Gastroesophageal sphincter (tissue), 4 donors: ENCODE results near the gene UNC13B. TPM values are rescaled to one million over a fixed set of nuclear protein-coding genes. Genes with fewer than 3 reads are reported as not detected.

Experiments used
- ATAC-seq: fragments of 150-250 bp; one replicate; pipeline ENCODE4 v1.9.1; 2016; ENCODE audit warnings: mild to moderate bottlenecking, moderate library complexity
- H3K27ac ChIP-seq, 4 donors: fragments of 200-600 bp; sonication (generic) in 3 of 4; 1 replicate in 3 of 4; 2 replicates in 1 of 4; pipeline ENCODE4 v1.5.1; 2016 to 2019
- H3K27me3 ChIP-seq: fragments of 200-600 bp; sonication (generic); one replicate; pipeline ENCODE4 v1.5.1; 2019
- H3K36me3 ChIP-seq, 2 donors: fragments of 200-600 bp; sonication (generic); one replicate each; pipeline ENCODE4 v1.5.1; 2019; ENCODE audit warnings: control low read depth in 1 of 2
- H3K4me1 ChIP-seq, 3 donors: fragments of 200-600 bp; sonication (generic); 1 replicate in 2 of 3; 2 replicates in 1 of 3; pipeline ENCODE4 v1.5.1; 2016 to 2019; ENCODE audit warnings: control low read depth in 2 of 3
- H3K4me3 ChIP-seq, 2 donors: fragments of 200-600 bp; sonication (generic); one replicate each; pipeline ENCODE4 v1.5.1; 2019; ENCODE audit warnings: mild to moderate bottlenecking in 1 of 2, moderate library complexity in 1 of 2
- H3K9me3 ChIP-seq, 3 donors: fragments of 200-600 bp; sonication (generic); one replicate each; pipeline ENCODE4 v1.5.1; 2017 to 2019; ENCODE audit warnings: control low read depth in 2 of 3
- EP300 ChIP-seq: sonication (generic); formaldehyde crosslinking; IDR thresholded peaks from one replicate; pipeline ENCODE4 v1.6.1; 2017; ENCODE audit warnings: antibody characterized with exemption, mild to moderate bottlenecking
- POLR2A ChIP-seq, 2 donors: fragments of 450-650 bp; IDR thresholded peaks; one replicate each; pipeline ENCODE4 v1.6.1; 2017; ENCODE audit warnings: antibody characterized with exemption in 2 of 2, mild to moderate bottlenecking in 2 of 2, moderate library complexity in 1 of 2
- POLR2AphosphoS5 ChIP-seq: sonication (generic); formaldehyde crosslinking; IDR thresholded peaks from one replicate; pipeline ENCODE4 v1.6.1; 2017; ENCODE audit warnings: antibody characterized with exemption
- WGBS, 2 donors: methylation state at CpG; one replicate each; pipeline ENCODE4 v1.1.5; 2018; ENCODE audit warnings: low coverage in 1 of 2; 5-methylcytosine and 5-hydroxymethylcytosine counted together
- total RNA-seq, 4 donors: library from RNA; depleted of rRNA; stranded (reverse); fragments of >200 nt; gene quantifications; one replicate each; pipeline ENCODE4 v1.1.0, GENCODE V29; 2016
- TF ChIP-seq, protein P1 (sequence below), 4 experiments: fragments of 200-600 bp in 2 of 4; fragments of 450-650 bp in 2 of 4; sonication (generic) in 1 of 4; IDR thresholded peaks; one replicate each; pipeline ENCODE4 v1.5.1; 2017 to 2019; ENCODE audit warnings: antibody characterized with exemption in 4 of 4, mild to moderate bottlenecking in 2 of 4, moderate library complexity in 2 of 4

The UNC13B gene
- total RNA-seq, 4 donors from 2014 or later: 21.3 to 35.3 (median 31.7) TPM

DNA sequence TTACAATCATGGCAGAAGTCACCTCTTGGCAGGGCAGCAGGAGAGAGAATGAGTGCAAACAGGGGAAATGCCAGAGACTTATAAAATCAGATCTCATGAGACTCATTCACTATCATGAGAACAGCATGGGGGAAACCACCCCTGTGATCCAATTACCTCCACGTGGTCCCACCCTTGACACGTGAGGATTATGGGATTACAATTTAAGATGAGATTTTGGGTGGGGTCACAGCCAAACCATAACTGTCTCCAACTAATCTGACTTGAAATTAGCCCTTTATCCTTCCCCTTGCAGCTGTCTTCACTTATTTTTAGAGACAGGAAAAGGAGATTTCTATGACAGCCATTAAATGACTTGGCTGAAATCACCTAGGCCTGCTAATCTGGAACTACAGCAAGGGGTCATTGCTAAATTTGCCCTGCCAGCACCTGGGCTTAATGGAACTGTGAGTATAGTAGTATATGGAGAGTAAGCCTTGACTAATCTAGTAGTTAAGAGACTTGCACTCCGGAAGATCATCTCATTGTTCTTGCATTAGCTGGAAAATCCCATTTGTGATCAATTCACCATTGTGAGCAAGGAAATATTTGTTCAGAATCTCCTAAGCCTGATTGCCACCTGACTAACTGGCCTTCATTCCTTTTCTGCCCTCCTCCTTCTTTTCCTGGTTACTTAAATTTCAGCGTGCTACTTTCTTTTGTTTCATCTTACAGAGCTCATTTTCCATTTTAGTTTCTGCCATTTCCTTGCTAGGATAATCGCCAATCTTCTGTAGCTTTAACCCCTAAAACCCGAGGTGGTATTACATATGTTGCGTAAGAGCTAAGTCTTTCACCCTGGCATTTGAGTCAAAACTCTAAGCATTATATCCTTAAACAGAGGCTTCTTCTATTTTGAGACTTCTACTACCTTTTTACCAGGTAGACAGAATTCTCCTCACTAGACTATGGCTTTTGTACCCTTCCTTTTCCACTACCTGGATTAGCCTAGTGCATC, 262.8 kb downstream of the UNC13B start:
- H3K9me3 ChIP-seq: peaks cover 0 to 14% (median 0%) of the 10 kb centered on the region in 3 donors
- H3K27ac ChIP-seq: no peak overlapping the region
- TF ChIP-seq POLR2AphosphoS5 (no peak), POLR2A (IDR thresholded peaks at IDR 0.05) (no peak), EP300 (no peak)
- TF ChIP-seq, protein P1, sequence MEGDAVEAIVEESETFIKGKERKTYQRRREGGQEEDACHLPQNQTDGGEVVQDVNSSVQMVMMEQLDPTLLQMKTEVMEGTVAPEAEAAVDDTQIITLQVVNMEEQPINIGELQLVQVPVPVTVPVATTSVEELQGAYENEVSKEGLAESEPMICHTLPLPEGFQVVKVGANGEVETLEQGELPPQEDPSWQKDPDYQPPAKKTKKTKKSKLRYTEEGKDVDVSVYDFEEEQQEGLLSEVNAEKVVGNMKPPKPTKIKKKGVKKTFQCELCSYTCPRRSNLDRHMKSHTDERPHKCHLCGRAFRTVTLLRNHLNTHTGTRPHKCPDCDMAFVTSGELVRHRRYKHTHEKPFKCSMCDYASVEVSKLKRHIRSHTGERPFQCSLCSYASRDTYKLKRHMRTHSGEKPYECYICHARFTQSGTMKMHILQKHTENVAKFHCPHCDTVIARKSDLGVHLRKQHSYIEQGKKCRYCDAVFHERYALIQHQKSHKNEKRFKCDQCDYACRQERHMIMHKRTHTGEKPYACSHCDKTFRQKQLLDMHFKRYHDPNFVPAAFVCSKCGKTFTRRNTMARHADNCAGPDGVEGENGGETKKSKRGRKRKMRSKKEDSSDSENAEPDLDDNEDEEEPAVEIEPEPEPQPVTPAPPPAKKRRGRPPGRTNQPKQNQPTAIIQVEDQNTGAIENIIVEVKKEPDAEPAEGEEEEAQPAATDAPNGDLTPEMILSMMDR (IDR thresholded peaks at IDR 0.05): no peak
- H3K4me3 ChIP-seq: no peak overlapping the region
- WGBS, 2 donors: 68 to 80% methylated on average over 7 of the region's 7 CpGs
- no peaks in the 10 kb centered on the region for H3K36me3 ChIP-seq
- H3K27me3 ChIP-seq: no peaks in the 10 kb centered on the region
- no peaks in the 10 kb centered on the region for H3K4me1 ChIP-seq
- ATAC-seq: no peak

DNA sequence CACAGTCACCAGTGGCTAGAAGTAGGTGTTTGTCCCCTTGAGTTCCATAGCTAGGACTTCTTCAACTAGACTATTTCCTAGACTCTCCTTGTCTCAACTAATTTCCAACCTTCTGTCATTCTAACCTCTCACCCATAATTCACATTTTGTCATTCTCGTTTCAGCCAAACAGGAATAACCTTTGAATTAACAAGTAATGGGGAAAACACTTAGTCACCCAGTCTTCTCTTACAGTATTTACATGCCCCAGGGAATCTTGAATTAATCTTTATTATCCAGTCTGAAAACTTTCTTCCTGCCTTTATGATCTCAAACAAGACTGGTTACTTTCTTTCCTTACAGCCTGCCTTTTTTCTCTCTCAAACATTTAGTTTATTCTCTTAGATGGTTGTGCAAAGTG, 264.8 kb downstream of the UNC13B start:
- whole genome bisulfite sequencing, 2 donors: 23 to 67% methylated on average over 1 of the region's 1 CpG
- peaks cover 0 to 14% (median 0%) of the 10 kb centered on the region in 3 donors for H3K9me3 ChIP-seq

DNA sequence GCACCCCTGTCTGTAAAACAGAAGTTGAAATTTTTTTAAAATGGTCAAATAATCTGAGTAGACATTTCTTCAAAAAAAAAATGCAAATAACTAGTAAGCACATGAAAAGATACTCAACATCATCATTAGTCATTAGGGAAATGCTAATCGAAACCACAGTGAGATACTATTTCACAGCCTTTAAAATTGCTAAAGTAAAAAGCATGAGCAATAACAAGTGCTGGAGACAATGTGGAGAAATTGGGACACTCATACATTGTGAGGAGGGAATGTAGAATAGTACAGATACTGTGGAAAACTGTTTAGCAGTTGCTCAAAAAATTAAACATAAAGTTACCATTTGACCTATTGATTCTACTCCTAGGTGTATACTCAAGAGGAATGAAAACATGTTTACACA, 269.7 kb downstream of the UNC13B start:
- H3K36me3 ChIP-seq: no peaks in the 10 kb centered on the region
- H3K4me1 ChIP-seq: no peaks in the 10 kb centered on the region
- no peak for TF ChIP-seq POLR2AphosphoS5
- no peak for TF ChIP-seq EP300
- no peak for TF ChIP-seq POLR2A (IDR thresholded peaks at IDR 0.05)
- TF ChIP-seq, protein P1 (IDR thresholded peaks at IDR 0.05): no peak
- no peaks in the 10 kb centered on the region for H3K27me3 ChIP-seq
- H3K27ac ChIP-seq: no peak overlapping the region
- 89 to 100% methylated on average over 1 of the region's 1 CpG for WGBS, 2 donors
- peaks cover 0 to 14% (median 0%) of the 10 kb centered on the region in 3 donors for H3K9me3 ChIP-seq
- ATAC-seq: no peak
- H3K4me3 ChIP-seq: no peak overlapping the region

More for the DNA sequence above, 264.8 kb downstream of the UNC13B start:
- H3K27ac ChIP-seq: no peak overlapping the region
- H3K36me3 ChIP-seq: no peaks in the 10 kb centered on the region
- no peak overlapping the region for H3K4me3 ChIP-seq
- no peaks in the 10 kb centered on the region for H3K4me1 ChIP-seq
- H3K27me3 ChIP-seq: no peaks in the 10 kb centered on the region
- ATAC-seq: no peak
- TF ChIP-seq, protein P1 (IDR thresholded peaks at IDR 0.05): no peak
- TF ChIP-seq EP300: no peak

DNA sequence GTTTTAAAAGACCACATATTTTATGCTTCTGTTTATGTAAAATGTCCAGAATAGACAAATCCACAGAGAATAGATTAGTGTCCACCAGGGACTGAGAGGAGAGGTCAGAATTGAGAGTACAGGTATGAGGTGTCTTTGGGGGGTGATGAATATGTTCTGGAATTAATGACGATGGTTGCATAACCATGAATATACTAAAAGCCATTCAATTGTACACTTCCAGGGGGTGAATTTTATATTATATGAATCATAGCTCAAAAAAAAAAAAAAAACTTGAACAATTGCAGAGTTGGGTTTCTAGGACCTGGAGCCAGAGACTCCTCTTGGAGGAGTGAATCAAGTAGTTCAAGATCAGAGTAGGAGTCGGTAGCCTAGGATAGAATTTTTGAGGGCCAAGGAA, 270.3 kb downstream of the UNC13B start:
- WGBS, 2 donors: 48 to 75% methylated on average over 2 of the region's 2 CpGs
- ATAC-seq: no peak
- H3K27me3 ChIP-seq: no peaks in the 10 kb centered on the region
- TF ChIP-seq EP300: no peak
- TF ChIP-seq POLR2AphosphoS5: no peak
- TF ChIP-seq, protein P1 (IDR thresholded peaks at IDR 0.05): no peak
- no peak for TF ChIP-seq POLR2A (IDR thresholded peaks at IDR 0.05)
- no peak overlapping the region for H3K4me3 ChIP-seq
- no peaks in the 10 kb centered on the region for H3K36me3 ChIP-seq
- no peak overlapping the region for H3K27ac ChIP-seq
- H3K4me1 ChIP-seq: no peaks in the 10 kb centered on the region
- H3K9me3 ChIP-seq: peaks cover 0 to 14% (median 0%) of the 10 kb centered on the region in 3 donors

DNA sequence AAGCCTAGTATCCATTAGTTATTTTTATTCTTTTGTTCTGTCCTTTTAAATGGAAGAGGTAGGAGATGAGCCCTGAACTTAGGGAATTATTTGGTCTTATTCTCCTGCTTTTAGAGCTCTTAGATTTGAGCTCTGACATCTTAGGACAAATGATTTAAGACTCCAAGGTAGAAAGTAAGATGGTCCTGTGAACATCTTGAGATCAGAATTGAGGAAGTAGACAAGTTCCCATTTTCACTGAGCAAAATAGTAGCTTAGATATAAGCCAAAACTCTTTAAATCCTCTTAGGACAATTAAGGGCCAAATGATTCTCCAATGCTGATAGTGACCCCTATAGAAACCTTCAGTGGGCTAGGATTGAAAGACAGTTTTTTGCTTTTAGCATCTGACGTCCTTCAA, 275.1 kb downstream of the UNC13B start:
- no peak for ATAC-seq
- 50 to 77% methylated on average over 1 of the region's 1 CpG for WGBS, 2 donors
- TF ChIP-seq EP300: no peak
- TF ChIP-seq, protein P1 (IDR thresholded peaks at IDR 0.05): no peak
- TF ChIP-seq POLR2AphosphoS5: no peak
- no peak for TF ChIP-seq POLR2A (IDR thresholded peaks at IDR 0.05)
- Histone ChIP-seq H3K9me3 (no peaks in the 10 kb centered on the region), H3K4me3 (no peak overlapping the region), H3K36me3 (no peaks in the 10 kb centered on the region), H3K27me3 (no peaks in the 10 kb centered on the region), H3K4me1 (no peaks in the 10 kb centered on the region), H3K27ac (no peak overlapping the region)
